Embryonic facial prominence (tissue), 1 donor: ENCODE measurements around the gene WDHD1.
"Not testable (repeated sequence)": the region's sequence is repeated elsewhere in the genome, so short reads cannot be mapped to it uniquely, and the experiment has no call there.

ENCODE experiments used
- DNase-seq: peaks from one replicate; pipeline ENCODE4 v3.0.0-alpha.2; 2016; ENCODE audit errors: extremely low spot score

The WDHD1 gene

GRCh38 chr14:55048900-55049436, 22.1 kb upstream of the WDHD1 start:
- no peak for DNase-seq

GRCh38 chr14:55047301-55048053, 20.6 kb upstream of the WDHD1 start:
- DNase-seq = no peak

- no peak for DNase-seq
Observed at GRCh38 chr14:55045087-55045486, 18.2 kb upstream of the WDHD1 start.

- DNase-seq = no peak
Observed at GRCh38 chr14:55043528-55043927, 16.6 kb upstream of the WDHD1 start.

- DNase-seq = no peak
Observed at GRCh38 chr14:55038708-55039107, 11.8 kb upstream of the WDHD1 start.

- not testable (repeated sequence) for DNase-seq
Observed at GRCh38 chr14:55037995-55038394, 11.1 kb upstream of the WDHD1 start.

GRCh38 chr14:55031190-55031589, 4.3 kb upstream of the WDHD1 start:
- no peak for DNase-seq

GRCh38 chr14:55028476-55028875, 1.6 kb upstream of the WDHD1 start:
- no peak for DNase-seq

GRCh38 chr14:55028066-55028465, 1.2 kb upstream of the WDHD1 start:
- DNase-seq = no peak

- DNase-seq = no peak
Observed at GRCh38 chr14:55026441-55026792, 482 bp downstream of the WDHD1 start.

- no peak for DNase-seq
Observed at GRCh38 chr14:55025948-55026347, 951 bp downstream of the WDHD1 start.

- DNase-seq = not testable (repeated sequence)
Observed at GRCh38 chr14:55024365-55024764, 2.5 kb downstream of the WDHD1 start.

- DNase-seq = no peak
Observed at GRCh38 chr14:55019968-55020554, 6.8 kb downstream of the WDHD1 start.

- no peak for DNase-seq
Observed at GRCh38 chr14:55015006-55015405, 11.9 kb downstream of the WDHD1 start.

GRCh38 chr14:55005071-55005470, 21.8 kb downstream of the WDHD1 start:
- DNase-seq = no peak

GRCh38 chr14:55000381-55000780, 26.5 kb downstream of the WDHD1 start:
- DNase-seq = no peak

- DNase-seq = no peak
Observed at GRCh38 chr14:54985156-54985555, 41.7 kb downstream of the WDHD1 start.

GRCh38 chr14:54981698-54982097, 45.2 kb downstream of the WDHD1 start:
- DNase-seq = no peak

GRCh38 chr14:54979039-54979438, 47.9 kb downstream of the WDHD1 start:
- no peak for DNase-seq

- no peak for DNase-seq
Observed at GRCh38 chr14:54976316-54976715, 50.6 kb downstream of the WDHD1 start.

- DNase-seq = no peak
Observed at GRCh38 chr14:54975856-54976255, 51.0 kb downstream of the WDHD1 start.

GRCh38 chr14:54974788-54975414, 52.0 kb downstream of the WDHD1 start:
- no peak for DNase-seq

GRCh38 chr14:54967496-54967895, 59.4 kb downstream of the WDHD1 start:
- no peak for DNase-seq
